Activated gamma-delta T cell treated with anti-CD3 and anti-CD28 coated beads, Interleukin-2, amount 50 U/mL, for 16 hours (primary cell): ENCODE data around the gene SGF29.
"Not testable (repeated sequence)": the region's sequence is repeated elsewhere in the genome, so short reads cannot be mapped to it uniquely, and the experiment has no call there.

Experiments used
- DNase-seq: peaks from one replicate; pipeline ENCODE4 v3.0.0-alpha.2; 2020; ENCODE audit warnings: low read depth

The SGF29 gene

DNA sequence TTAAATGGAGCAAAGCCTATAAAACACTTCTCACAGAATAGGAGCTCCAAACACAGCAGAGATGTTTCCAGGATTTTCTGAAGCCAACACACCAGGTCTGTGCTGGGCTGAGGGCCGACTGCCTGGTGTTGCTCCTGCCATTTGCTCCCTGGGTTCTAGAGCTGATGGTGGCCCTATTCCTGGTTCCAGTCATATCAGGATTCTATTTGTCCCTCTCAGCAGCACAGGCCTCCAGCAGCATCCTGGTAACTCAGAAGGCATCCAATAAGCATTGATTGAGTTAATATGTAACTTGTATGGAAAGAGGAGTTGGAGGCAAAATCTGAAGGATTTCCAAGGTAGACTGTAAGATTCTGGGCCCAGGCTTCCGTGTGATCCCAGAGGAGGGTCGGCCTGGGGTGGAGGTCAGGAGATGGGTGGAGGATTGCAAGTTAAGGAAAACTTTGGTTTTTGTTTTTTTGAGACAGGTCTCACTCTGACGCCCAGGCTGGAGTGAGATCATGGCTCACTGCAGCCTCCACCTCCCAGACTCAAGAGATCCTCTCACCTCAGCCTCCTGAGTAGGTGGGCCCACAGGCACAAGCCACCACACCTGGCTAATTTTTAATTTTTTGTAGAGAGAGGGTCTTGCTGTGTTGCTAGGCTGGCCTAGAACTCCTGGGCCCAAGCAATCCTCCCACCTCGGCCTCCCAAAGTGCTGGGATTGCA lies 20.6 kb upstream of the SGF29 start:
- DNase-seq, result no peak

DNA sequence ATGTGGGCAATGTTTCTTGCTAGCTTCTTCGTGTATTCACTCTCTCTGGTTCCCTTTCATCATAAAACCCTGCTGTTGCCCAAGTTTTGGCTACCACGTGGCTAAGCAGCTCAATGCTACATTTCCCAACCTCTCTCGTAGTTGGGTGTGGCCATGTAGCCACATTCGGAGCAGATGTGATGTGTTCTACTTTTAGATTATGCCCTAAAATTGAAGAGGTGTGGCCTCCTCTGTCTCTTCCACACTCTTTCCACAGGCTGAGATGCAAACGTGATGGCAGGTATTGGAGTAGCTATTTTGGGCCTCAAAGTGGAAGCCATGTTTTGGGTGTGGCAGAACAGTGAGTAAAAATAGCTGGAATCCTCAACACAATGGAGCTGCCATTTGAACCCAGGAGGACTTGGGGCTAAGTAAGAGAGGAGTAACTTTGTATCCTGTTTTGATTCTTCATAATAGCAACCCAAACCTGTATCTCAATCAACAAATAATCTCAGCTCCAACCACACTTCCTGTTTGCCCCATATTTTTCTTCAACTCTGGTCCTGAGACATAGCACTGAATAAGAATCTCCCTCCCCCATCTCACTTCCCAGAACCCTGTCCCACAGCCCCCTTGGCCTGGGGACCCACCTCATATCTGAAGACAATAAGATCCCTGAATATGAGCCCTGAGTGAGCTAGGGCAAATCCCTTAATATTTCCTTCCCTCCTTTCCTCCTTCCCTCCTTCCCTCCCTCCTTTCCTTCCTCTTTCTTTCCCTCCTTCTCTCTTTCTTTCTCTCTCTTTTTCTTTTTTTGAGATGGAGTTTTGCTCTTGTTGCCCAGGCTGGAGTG lies 19.0 kb upstream of the SGF29 start:
- DNase-seq, result no peak

DNA sequence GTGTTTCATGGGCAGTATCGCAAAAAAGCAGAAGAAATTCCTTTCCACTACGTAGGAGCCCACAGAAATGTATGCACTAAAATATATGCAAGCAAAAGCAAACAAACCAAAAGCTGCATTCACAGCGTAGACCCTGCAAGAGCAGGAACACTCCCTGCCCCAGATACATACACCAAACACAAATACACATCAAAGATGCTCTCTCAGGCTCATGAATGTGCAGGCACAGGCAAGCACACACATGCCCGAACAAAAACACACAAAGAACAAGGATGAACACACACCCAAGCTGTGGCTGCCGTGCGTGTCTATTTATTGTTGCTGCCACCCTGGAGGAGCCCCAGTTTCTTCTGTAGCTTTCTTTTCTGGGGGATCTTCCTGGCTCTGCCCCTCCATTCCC lies 16.6 kb upstream of the SGF29 start:
- DNase-seq, result no peak

DNA sequence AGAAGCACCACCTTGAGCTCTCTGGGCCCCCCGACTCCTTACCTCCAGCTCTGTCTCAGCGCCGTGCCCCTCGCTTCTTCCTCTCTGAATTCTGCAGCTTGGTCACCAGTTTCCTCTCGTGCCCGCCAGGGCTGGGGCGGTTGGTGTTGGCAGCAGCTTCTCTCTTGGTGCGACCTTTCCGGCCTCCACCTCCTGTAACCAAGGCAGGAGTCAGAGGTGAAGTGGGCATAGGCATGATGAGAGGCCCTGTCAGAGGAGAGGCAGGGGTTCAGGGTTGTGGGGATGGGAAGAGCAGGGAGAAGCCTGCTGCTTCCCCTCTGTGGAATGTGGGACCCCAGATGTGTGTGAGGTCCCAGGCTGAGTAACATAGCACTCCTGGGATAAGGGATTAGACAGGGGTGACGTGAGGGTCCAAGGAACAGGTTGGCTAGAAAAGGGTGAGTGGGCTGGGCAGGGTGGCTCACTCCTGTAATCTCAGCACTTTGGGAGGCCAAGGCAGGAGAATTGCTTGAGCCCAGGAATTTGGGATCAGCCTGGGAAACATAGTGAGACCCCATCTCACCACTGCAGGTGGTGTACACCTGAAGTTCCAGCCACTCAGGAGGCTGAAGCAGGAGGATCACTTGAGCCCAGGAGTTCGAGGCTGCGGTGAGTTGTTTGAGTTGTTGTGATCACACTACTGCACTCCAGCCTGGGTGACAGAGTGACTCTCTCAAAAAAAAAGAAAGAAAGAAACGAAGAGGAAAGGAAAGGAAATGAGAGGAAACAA lies 15.6 kb upstream of the SGF29 start:
- DNase-seq, result no peak

DNA sequence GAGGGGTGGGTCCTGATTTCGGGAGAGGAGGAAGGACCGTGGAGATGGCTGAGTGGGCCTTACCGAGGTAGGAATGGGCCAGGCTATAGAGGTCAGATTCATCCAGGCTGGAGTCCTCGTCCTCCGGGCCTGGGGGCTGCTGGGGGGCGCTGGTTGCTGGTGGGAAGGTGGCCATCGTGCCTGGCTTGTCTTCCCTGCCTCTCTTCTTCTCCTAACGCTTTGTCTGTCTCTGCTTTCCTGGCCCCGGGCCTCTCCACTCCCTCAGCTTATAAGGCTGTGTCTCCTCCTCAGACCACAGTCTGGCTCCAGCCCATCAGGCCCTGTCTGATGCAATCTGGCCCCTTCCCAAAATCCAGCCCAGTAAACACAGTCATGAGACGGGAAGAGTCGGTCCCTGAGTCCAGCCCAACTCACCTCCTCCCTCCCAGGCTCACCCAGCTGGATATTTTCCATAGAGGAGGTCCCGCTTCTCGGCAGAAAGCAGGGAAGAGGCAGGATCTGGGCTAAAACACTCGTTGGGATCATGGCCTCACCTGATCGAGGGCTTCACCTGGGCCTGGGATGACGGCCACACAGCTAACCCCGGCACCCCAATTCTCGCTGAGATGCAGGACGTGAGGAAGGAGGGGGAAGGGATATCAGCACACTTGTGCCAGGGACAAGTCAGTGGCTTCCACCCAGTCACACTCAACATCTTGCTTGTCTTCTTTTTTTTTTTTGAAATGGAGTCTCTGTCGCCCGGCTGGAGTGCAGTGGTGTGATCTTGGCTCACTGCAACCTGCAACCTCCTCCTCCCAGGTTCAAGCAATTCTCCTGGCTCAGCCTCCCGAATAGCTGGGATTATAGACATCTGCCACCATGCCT lies 14.8 kb upstream of the SGF29 start, which contains the start of gene NUPR1:
TSS of gene NUPR1 (minus strand) at position 242 of the 864 bp plus-strand sequence. CDS start at position 175, 67 bp downstream.
- DNase-seq, result no peak

DNA sequence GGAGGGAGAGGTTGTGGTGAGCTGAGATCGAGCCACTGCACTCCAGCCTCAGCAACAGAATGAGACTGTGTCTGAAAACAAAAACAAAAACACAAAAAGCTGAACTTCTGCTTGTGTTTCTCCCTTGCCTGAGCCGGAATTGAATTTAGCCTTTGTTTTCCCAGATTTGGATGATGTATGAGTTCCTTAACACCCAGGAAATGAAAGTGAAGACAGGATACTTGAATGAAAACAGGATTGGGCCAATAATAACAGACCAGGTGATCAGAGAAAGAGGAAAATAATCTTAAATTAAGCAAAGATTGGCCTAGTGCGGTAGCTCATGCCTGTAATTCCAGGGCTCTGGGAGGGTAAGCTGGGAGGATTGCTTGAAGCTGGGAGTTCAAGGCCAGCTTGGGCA lies 13.4 kb upstream of the SGF29 start:
- no peak for DNase-seq

DNA sequence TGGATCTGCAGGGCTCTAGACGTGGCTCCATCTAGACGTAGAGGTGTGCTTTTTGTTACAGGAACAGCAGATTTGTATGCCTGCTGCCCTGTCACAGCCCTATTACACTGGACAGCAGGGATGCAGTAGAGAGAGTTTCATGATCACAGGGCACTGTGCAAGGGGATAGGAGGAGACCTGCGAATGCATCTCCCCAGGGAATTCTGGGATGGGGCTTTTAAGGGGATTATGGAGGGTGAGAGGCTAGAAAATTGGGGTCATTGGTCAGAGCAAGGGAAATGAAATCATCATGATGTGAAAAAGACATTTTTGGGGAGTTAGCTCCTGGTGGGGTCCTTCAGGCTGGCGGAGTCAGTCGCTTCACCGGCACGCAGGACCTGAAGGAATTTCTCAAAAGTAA lies 11.1 kb upstream of the SGF29 start:
- no peak for DNase-seq

DNA sequence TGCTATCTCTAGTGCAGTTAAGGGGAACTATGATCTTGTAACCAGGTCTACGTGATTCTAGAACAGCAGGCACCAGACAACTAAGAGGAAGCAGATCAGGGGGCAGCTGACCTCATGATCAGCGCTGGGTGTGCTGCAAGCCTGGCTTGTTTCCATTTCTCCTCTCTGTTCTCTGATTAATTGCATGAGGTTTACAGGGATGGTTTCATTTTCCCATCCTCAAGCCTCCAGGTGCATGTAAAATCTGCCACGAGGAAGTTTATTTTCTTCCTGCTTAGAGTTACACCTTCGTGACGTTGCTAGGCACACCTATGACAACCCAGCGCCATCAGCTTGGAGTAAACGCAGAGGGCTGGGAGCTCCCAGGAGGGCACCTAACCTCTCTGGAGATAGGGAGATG lies 10.6 kb upstream of the SGF29 start:
- no peak for DNase-seq

DNA sequence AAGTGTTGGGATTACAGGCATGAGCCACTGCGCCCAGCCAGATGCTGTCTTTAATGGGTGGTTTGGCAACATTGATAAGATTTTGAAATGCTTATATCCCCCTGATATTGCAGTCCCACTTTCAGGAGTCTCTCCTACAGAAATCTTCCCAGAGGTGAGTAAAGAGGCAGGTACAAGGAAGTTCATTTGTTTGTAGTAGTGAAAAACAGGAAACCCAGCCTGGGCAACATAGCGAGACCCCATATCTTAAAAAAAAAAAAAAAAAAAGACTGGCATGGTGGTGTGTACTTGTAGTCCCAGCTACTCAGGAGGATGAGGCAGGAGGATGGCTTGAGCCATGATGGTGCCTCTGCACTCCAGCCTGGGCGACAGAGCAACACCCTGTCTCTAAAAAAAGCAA lies 8.7 kb upstream of the SGF29 start:
- no peak for DNase-seq

DNA sequence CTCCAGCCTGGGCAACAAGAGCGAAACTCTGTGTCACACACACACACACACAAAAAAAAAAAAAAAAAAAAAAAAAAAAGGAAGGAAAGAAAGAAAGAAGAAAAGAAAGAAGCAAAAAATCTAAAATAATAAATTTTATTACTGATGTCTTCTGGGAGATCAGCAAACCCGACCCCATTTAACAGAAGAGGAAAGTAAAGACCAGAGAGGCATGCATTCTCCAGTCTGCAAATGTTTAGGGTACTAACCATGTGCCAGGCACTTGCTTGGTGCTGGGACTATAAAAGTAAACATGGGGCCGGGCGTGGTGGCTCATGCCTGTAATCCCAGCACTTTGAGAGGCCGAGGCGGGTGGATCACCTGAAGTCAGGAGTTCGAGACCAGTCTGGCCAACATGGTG lies 7.8 kb upstream of the SGF29 start:
- DNase-seq, result not testable (repeated sequence)

DNA sequence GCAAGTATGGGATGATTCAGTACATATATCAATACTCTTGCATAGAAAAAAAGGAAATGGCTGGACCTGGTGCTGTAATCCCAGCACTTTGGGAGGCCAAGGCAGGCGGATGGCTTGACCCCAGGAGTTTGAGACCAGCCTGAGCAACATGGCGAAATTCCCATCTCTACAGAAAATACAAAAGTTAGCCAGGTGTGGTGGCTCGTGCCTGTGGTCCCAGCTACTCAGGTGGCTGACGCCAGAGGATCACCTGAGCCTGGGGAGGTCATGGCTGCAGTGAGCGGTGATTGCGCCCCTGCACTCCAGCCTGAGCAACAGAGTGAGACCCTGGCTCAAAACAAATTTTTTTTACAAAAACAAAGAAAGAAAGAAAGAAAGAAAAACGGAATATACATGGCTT lies 7.1 kb upstream of the SGF29 start:
- DNase-seq, result no peak

DNA sequence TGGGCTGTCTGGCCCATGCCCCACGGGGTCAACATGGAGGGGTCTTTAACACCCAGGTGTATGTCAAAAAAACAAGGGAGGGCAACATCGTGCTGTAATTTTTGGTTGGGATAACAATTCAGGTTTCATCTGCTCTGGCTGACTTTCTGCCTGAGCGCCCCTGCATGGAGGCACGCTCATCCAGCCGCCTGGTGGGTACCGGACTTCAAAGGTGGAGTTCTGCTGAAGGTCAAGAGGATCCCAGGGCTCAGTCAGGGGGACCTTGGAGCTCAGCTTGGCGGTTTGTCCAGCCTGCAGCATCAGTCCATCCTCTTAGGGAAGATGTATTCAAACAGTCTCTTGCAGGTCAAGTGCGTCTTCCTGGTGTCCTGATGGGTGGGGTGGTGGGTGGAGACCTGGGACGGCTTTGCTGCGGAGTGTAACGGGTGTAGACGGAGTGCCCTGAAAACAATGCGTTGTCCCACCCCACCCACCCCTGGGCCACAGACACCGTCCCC lies 5.4 kb upstream of the SGF29 start:
- no peak for DNase-seq

DNA sequence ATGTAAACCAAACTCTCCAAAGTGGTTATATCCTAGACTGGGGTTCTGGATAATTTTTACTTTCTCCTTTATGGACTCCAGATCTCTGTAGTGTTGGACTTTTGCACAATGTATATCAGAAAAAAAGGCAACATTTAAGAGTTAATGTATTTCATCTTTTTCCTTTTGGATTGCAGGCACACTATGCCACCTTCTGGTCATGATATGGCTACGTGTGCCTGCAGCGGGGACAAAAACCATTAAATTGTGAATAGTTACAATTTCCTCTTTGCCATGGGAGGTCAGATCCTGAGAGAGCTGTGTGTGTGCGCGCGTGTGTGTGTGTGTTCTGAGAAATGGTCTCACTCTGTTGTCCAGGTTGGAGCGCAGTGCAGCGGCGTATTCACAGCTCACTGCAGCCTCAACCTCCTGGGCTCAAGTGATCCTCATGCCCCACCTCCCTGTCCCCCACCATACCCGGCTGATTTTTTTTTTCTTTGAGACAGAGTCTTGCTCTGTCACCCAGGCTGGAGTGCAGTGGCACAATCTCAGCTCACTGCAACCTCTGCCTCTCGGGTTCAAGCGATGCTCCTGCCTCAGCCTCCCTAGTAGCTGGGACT lies 4.3 kb upstream of the SGF29 start:
- DNase-seq, result no peak

DNA sequence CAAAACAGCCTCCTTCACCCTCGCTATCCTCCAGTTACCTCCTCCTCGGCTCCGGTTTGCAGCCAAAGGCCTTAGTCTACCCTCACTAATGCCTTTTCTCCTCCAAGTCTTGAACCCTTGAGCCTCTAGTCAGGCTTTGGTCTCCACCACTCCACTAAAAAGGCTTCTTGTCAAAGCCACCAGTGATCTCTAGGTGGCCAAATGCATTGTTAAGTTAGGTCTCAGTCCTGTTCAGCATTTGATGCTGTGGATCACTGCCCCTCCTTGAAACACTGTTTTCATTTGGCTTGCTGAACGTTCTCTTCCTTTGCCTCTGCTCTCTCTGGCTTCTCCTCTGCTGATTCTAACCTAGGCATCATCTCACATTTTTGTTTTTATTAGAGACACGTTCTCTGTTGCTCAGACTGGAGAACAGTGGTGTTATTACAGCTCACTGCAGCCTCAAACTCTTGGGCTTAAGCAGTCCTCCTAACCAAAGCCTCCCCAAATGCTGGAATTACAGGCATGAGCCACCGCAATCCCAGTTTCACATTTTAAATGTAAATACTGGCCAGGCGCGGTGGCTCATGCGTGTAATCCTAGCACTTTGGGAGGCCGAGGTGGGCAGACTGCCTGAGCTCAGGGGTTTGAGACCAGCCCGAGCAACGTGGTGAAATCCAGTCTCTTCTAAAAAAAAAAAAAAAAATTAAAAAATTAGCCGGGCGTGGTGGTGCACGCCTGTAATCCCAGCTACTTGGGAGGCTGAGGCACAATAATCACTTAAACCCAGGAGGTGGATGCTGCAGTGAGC lies 1.1 kb downstream of the SGF29 start:
- no peak for DNase-seq

DNA sequence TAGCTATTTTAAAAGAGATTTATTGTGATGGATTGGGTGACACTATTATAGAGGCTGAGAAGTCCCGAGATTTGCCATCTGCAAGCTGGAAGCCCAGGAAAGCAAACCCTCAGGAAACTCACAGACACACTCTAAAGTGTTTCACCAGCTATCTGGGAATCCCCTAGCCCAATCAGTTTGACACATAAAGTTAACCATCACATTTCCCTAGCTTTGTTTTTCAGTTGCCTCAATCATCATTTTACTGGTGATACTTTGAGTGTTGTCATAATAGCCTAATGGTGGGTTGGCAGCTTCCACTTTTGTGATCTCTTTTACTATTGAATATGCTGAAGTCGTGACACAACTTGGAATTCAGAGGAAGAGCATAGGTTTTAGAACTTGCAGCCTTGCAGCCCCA lies 1.8 kb downstream of the SGF29 start:
- DNase-seq, result no peak

DNA sequence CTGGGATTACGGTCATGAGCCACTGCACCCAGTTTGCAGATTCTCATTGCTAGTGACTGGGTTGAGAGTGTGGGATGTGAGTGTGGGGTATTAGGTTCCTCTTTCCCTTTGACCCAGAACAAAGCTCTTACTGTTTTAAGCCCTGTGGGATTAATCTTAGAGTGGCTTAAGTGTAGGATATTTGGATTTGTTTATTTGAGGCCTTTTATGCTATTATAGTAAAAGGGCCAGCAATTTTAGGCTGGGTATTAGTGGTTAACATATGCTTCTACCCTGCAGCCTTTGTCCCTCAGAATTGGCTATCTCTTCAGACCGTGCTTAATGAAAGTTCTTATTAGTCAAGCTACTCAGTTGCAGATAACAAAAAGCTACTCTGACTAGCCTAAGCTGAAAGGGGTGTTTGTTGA lies 3.2 kb downstream of the SGF29 start:
- no peak for DNase-seq

DNA sequence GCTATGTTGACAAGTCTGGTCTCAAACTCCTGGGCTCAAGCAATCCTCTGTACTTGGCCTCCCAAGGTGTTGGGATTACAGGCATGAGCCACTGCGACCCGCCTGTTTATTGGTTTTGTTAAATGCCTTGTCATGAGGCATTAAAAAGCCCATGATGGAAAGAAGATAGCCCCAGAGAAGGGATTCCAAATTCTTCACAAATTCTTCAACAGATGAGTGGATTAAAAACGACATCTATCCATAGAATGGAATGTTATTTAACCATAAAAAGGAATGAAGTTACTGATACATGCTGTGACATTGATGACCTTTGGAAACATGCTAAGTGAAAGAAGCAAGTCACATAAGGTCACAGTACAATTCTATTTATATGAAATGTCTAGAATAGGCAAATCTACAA lies 4.7 kb downstream of the SGF29 start:
- no peak for DNase-seq

DNA sequence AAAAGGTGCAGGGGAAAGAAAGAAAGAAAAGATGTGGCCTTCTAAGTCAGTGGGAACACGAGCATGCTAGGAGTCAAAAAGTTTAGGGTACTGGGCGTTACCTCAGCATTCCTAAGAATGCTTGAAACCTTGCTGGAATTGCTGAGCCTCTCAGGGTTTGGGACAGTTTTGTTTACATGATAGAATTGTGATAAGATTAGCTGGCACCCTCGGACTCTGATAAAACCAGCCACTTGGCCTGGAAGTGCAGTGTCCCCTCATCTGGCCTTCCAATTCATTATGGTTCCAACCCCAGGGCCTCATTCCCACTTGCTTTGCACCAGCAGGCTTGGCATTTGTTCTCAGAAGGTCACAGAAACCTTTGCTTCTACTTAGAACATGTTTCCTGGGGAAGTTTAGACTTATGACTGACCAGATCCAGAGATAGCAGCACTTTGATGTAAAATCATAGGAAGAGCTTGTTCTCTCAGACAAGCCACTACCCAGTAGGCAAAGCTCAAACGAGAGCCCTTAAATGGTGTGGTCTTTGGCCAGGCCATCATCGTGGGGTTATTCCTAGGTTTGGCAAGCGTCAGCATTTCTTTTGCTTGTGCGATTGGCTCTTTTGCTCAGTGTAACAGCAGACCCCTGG lies 8.0 kb downstream of the SGF29 start:
- DNase-seq, result no peak

DNA sequence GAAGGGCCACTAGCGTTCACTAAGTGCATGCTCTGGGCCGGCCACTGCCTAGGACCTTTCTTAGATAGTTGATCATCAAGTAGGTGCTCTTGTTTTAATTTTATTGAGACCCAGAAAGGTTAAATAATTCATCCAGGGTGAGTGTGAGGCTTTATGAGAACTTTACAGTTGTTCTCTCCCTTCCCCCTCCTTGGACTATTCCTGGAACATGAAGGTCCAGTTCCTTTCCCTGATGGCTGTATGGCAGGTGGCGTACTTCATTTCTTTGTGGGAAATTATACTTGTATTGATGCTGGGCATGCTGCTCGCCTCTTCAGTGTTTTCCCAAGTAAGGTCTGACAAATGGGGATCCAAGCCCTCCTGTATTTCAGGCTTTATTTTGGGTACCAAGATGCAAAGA lies 8.5 kb downstream of the SGF29 start:
- no peak for DNase-seq

DNA sequence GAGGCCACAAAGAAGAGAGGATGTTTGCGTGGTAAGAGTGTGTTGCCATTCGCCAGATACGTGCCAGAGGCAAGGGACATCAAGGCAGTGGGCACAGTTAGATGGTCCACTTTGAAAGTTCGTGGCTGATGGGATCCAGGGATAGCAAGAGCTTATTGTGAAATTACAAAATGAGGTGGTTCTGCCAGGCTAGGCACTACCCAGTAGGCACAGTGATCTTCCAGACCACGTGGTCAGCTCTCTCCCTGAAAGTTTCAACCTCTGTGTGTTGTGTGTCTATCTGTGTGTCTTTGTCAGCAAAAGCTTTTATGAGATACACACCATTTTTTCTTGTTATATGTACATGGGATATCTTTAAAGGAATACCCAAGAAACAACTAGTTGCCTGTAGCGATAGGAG lies 9.5 kb downstream of the SGF29 start:
- DNase-seq, result no peak
